Liver (tissue), 9 donors: ENCODE results near the gene TAS2R38. TPM values are rescaled to one million over a fixed set of nuclear protein-coding genes. Genes with fewer than 3 reads are reported as not detected.
"Not testable (repeated sequence)": the region's sequence is repeated elsewhere in the genome, so short reads cannot be mapped to it uniquely, and the experiment has no call there.

Experiments used
- DNase-seq: peaks from one replicate; pipeline ENCODE4 v3.0.0-alpha.2; 2017; ENCODE audit warnings: low spot score
- H3K27ac ChIP-seq, 2 donors: one replicate each; pipeline ENCODE4 v1.7.0; 2013; ENCODE audit warnings: inconsistent platforms in 2 of 2, low read length in 2 of 2, control low read depth in 1 of 2, low read depth in 1 of 2, mild to moderate bottlenecking in 1 of 2
- H3K27me3 ChIP-seq, 4 donors: one replicate each; pipeline versions ENCODE4 v1.6.1 to v1.7.0; 2013; ENCODE audit warnings: low read length in 3 of 4, inconsistent platforms in 1 of 4, mild to moderate bottlenecking in 1 of 4, moderate library complexity in 1 of 4; ENCODE audit not compliant: control insufficient read depth in 4 of 4, insufficient read depth in 4 of 4
- H3K36me3 ChIP-seq, 4 donors: one replicate each; pipeline versions ENCODE4 v1.6.1 to v1.7.0; 2013; ENCODE audit warnings: low read length in 3 of 4, mild to moderate bottlenecking in 3 of 4, low read depth in 1 of 4, moderate library complexity in 1 of 4; ENCODE audit not compliant: control insufficient read depth in 4 of 4, insufficient read depth in 3 of 4
- H3K4me1 ChIP-seq, 4 donors: one replicate each; pipeline versions ENCODE4 v1.6.1 to v1.7.0; 2013; ENCODE audit warnings: low read length in 3 of 4, mild to moderate bottlenecking in 3 of 4, moderate library complexity in 1 of 4; ENCODE audit not compliant: control insufficient read depth in 4 of 4, insufficient read depth in 4 of 4
- H3K4me3 ChIP-seq, 3 donors: one replicate each; pipeline versions ENCODE4 v1.6.1 to v1.7.0; 2013; ENCODE audit warnings: low read length in 3 of 3, control low read depth in 1 of 3, low read depth in 1 of 3, mild to moderate bottlenecking in 1 of 3
- H3K9ac ChIP-seq, 2 donors: one replicate each; pipeline ENCODE4 v1.7.0; 2013; ENCODE audit warnings: low read length in 2 of 2, mild to moderate bottlenecking in 2 of 2, moderate library complexity in 2 of 2, control low read depth in 1 of 2, low read depth in 1 of 2
- H3K9me3 ChIP-seq, 4 donors: one replicate each; pipeline versions ENCODE4 v1.6.1 to v1.7.0; 2013; ENCODE audit warnings: low read length in 3 of 4; ENCODE audit not compliant: control insufficient read depth in 4 of 4
- ATF3 ChIP-seq: IDR thresholded peaks from 2 replicates; pipeline ENCODE4 v1.6.1; 2016; ENCODE audit warnings: antibody characterized with exemption
- CTCF ChIP-seq: fragments of 150-350 bp; IDR thresholded peaks from 2 replicates; pipeline ENCODE4 v1.5.1; 2017; ENCODE audit warnings: improper control_type of control experiment, low read depth, low read length; ENCODE audit not compliant: missing input control
- FOXA1 ChIP-seq: IDR thresholded peaks from 2 replicates; pipeline ENCODE4 v1.6.1; 2016; ENCODE audit warnings: antibody characterized with exemption
- FOXA2 ChIP-seq: IDR thresholded peaks from 2 replicates; pipeline ENCODE4 v1.6.1; 2016; ENCODE audit warnings: antibody characterized with exemption
- GABPA ChIP-seq, 2 donors: IDR thresholded peaks in 1 of 2; conservative IDR thresholded peaks in 1 of 2; 2 replicates each; pipeline ENCODE4 v1.6.1; 2016; ENCODE audit warnings: antibody characterized with exemption in 2 of 2, mild to moderate bottlenecking in 1 of 2, moderate library complexity in 1 of 2
- HNF4A ChIP-seq, 2 donors: conservative IDR thresholded peaks; 2 replicates each; pipeline ENCODE4 v1.6.1; 2016; ENCODE audit warnings: antibody characterized with exemption in 2 of 2, mild to moderate bottlenecking in 2 of 2
- MAX ChIP-seq: IDR thresholded peaks from 2 replicates; pipeline ENCODE4 v1.6.1; 2016; ENCODE audit warnings: antibody characterized with exemption
- RAD21 ChIP-seq, 2 donors: IDR thresholded peaks; 2 replicates each; pipeline ENCODE4 v1.6.1; 2016; ENCODE audit warnings: antibody characterized with exemption in 2 of 2, mild to moderate bottlenecking in 2 of 2
- REST ChIP-seq: IDR thresholded peaks from 2 replicates; pipeline ENCODE4 v1.6.1; 2016; ENCODE audit warnings: antibody characterized with exemption, mild to moderate bottlenecking
- SP1 ChIP-seq: IDR thresholded peaks from 2 replicates; pipeline ENCODE4 v1.6.1; 2018; ENCODE audit warnings: antibody characterized with exemption, mild to moderate bottlenecking
- TAF1 ChIP-seq: conservative IDR thresholded peaks from 2 replicates; pipeline ENCODE4 v1.6.1; 2016; ENCODE audit warnings: antibody characterized with exemption, mild to moderate bottlenecking
- YY1 ChIP-seq: IDR thresholded peaks from 2 replicates; pipeline ENCODE4 v1.6.1; 2016; ENCODE audit warnings: antibody characterized with exemption, mild to moderate bottlenecking
- ZBTB33 ChIP-seq: IDR thresholded peaks from 2 replicates; pipeline ENCODE4 v1.6.1; 2016; ENCODE audit warnings: antibody characterized with exemption
- WGBS: extraction: QIAGEN DNeasy Blood & Tissue Kit; methylation state at CpG from one replicate; pipeline ENCODE4 v1.1.7; 2013; 5-methylcytosine and 5-hydroxymethylcytosine counted together
- polyA plus RNA-seq, 2 donors: library from polyadenylated mRNA; stranded (reverse) in 1 of 2; unstranded in 1 of 2; fragments of 200-250 nt in 1 of 2; fragments of >200 nt in 1 of 2; fragmentation: Nextera tagmentation in 1 of 2; extraction: Ambion mirVana in 1 of 2; gene quantifications; one replicate each; pipeline versions ENCODE4 v1.2.1 to v1.2.3, GENCODE V29; 2013 to 2015
- total RNA-seq, 2 donors: library from RNA; depleted of rRNA; stranded (reverse); fragments of >200 nt; gene quantifications; one replicate each; pipeline ENCODE4 v1.2.3, GENCODE V29; 2014
- donor health status: healthy.
- donor health status: healthy.
- donor health status: healthy.
- donor health status: healthy.
- donor health status: healthy.

TAS2R38 gene
- total and polyA plus RNA-seq, 4 donors = not detected

- H3K4me1 ChIP-seq, H3K27ac ChIP-seq, DNase-seq, H3K36me3 ChIP-seq, H3K9ac ChIP-seq, H3K27me3 ChIP-seq, H3K4me3 ChIP-seq, H3K9me3 ChIP-seq: not testable (repeated sequence)
- 89% methylated on average over 8 of the region's 13 CpGs for WGBS
Measured at GRCh38 chr7:141985926-141986325, 12.4 kb upstream of the TAS2R38 start.

GRCh38 chr7:141979568-141979967 lies 6.0 kb upstream of the TAS2R38 start:
- Histone ChIP-seq H3K4me1 (peaks cover 0 to 6% (median 4%) of the 10 kb centered on the region in 4 donors), H3K9me3 (no peaks in the 10 kb centered on the region), H3K36me3 (no peaks in the 10 kb centered on the region), H3K4me3 (no peak overlapping the region), H3K27me3 (no peaks in the 10 kb centered on the region), H3K9ac (no peak overlapping the region), H3K27ac (no peak overlapping the region)
- no peak for TF ChIP-seq FOXA1
- no peak for TF ChIP-seq YY1
- DNase-seq = no peak
- 77% methylated on average over 2 of the region's 2 CpGs for WGBS

GRCh38 chr7:141978351-141978750 lies 4.8 kb upstream of the TAS2R38 start:
- Histone ChIP-seq H3K9ac (no peak overlapping the region), H3K4me3 (no peak overlapping the region), H3K27ac (no peak overlapping the region), H3K27me3 (no peaks in the 10 kb centered on the region), H3K9me3 (no peaks in the 10 kb centered on the region), H3K4me1 (peaks cover 0 to 6% (median 4%) of the 10 kb centered on the region in 4 donors), H3K36me3 (no peaks in the 10 kb centered on the region)
- 84% methylated on average over 1 of the region's 1 CpG for WGBS
- TF ChIP-seq HNF4A (conservative IDR thresholded peaks at IDR 0.05) (no peak), FOXA1 (no peak), GABPA (IDR thresholded peaks at IDR 0.05 in 1 of 2, conservative IDR thresholded peaks at IDR 0.05 in 1 of 2) (no peak), REST (no peak), CTCF (no peak), RAD21 (IDR thresholded peaks at IDR 0.05) (no peak), SP1 (no peak), YY1 (no peak), FOXA2 (no peak), ZBTB33 (no peak), MAX (no peak), ATF3 (no peak), TAF1 (no peak)
- no peak for DNase-seq
